ENCODE measurements around the gene CRB2. TPM values are rescaled to one million over a fixed set of nuclear protein-coding genes. Genes with fewer than 3 reads are reported as not detected.

CRB2 gene
- total RNA-seq, 1 donor from 2014 or later: not detected

- Histone ChIP-seq H3K36me3 (no peaks in the 10 kb centered on the region), H3K9me3 (no peaks in the 10 kb centered on the region), H3K4me1 (peaks cover 5% of the 10 kb centered on the region), H3K4me3 (no peak overlapping the region), H3K27me3 (ENCODE audit: low read depth) (no peaks in the 10 kb centered on the region), H3K27ac (no peak overlapping the region)
- no peak for ATAC-seq
- TF ChIP-seq CTCF (IDR thresholded peaks at IDR 0.05): no peak
- intact Hi-C loops (cut with DNase I): no loop called here
- no peak for DNase-seq
Observed at GRCh38 chr9:123345567-123345955, 10.4 kb upstream of the CRB2 start.

- no peak overlapping the region for H3K4me3 ChIP-seq
- H3K27ac ChIP-seq: no peak overlapping the region
- H3K36me3 ChIP-seq: no peaks in the 10 kb centered on the region
- intact Hi-C loops (cut with DNase I): no loop called here
- no peaks in the 10 kb centered on the region for H3K27me3 ChIP-seq (ENCODE audit: low read depth)
- no peak for TF ChIP-seq CTCF (IDR thresholded peaks at IDR 0.05)
- H3K4me1 ChIP-seq: peaks cover 4% of the 10 kb centered on the region
- no peak for ATAC-seq
- H3K9me3 ChIP-seq: no peaks in the 10 kb centered on the region
- DNase-seq: no peak
Observed at GRCh38 chr9:123346026-123346425, 10.0 kb upstream of the CRB2 start.

- no peaks in the 10 kb centered on the region for H3K9me3 ChIP-seq
Observed at GRCh38 chr9:123346826-123347225, 9.2 kb upstream of the CRB2 start.

GRCh38 chr9:123347289-123348060, 8.5 kb upstream of the CRB2 start:
- no peak overlapping the region for H3K27ac ChIP-seq
- no peaks in the 10 kb centered on the region for H3K9me3 ChIP-seq
- H3K4me1 ChIP-seq: peaks cover 4% of the 10 kb centered on the region
- DNase-seq (no peak), ATAC-seq (no peak)
- H3K36me3 ChIP-seq: no peaks in the 10 kb centered on the region
- no peak overlapping the region for H3K4me3 ChIP-seq
- intact Hi-C loops (cut with DNase I): no loop called here
- TF ChIP-seq CTCF (IDR thresholded peaks at IDR 0.05): no peak
- H3K27me3 ChIP-seq (ENCODE audit: low read depth): no peaks in the 10 kb centered on the region

More at GRCh38 chr9:123346826-123347225, 9.2 kb upstream of the CRB2 start:
- no peak for TF ChIP-seq CTCF (IDR thresholded peaks at IDR 0.05)
- DNase-seq (no peak), ATAC-seq (no peak)
- intact Hi-C loops (cut with DNase I): no loop called here
- Histone ChIP-seq H3K4me1 (peaks cover 4% of the 10 kb centered on the region), H3K36me3 (no peaks in the 10 kb centered on the region), H3K4me3 (no peak overlapping the region), H3K27ac (no peak overlapping the region), H3K27me3 (ENCODE audit: low read depth) (no peaks in the 10 kb centered on the region)

GRCh38 chr9:123348317-123348992, 7.5 kb upstream of the CRB2 start:
- intact Hi-C loops (cut with DNase I): no loop called here
- TF ChIP-seq CTCF (IDR thresholded peaks at IDR 0.05): no peak
- H3K4me3 ChIP-seq: no peak overlapping the region
- H3K9me3 ChIP-seq: no peaks in the 10 kb centered on the region
- no peaks in the 10 kb centered on the region for H3K36me3 ChIP-seq
- no peak overlapping the region for H3K27ac ChIP-seq
- peaks cover 4% of the 10 kb centered on the region for H3K4me1 ChIP-seq
- no peak for ATAC-seq
- no peak for DNase-seq
- H3K27me3 ChIP-seq (ENCODE audit: low read depth): peaks cover 3% of the 10 kb centered on the region

Data from lower lobe of right lung (tissue), 2 donors.